ENCODE measurements around the gene CEP112.

CEP112 gene

DNA sequence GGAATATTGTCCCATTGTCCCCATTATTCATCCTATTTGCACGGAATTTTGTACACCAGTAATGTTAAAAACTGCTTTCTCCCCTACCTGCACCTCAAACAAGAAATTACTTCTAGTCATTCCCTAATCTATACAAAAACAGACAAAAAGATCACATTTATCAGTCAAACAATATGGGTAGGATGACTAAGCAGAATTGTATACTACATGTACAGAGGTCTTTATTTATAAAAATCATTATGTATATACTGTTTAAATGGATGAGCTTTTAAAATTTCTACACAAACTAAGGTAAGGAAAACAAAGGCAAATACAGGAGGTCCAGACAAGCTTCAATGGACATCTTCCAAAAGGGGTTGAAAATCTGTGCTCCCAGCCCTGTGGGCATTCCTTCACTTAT is 137.7 kb downstream of the CEP112 start:
- no peak for DNase-seq

DNA sequence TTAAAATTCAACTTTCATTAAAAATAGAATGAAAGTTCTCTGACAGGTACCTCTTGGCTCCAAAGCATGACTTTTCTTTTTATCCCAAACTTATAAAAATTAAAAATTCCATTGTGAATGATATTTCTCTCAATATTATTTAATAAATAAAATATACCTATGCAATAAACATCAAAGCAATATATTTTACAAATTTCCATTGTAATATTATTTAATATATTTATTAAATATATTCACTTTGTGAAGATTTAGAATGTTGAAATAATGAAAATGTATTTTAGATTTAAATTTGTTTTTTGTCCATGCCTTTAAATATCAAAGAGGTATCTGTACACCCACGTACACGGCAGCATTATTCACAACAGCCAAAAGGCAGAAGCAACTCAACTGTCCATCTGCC is 147.8 kb downstream of the CEP112 start:
- no peak for DNase-seq

DNA sequence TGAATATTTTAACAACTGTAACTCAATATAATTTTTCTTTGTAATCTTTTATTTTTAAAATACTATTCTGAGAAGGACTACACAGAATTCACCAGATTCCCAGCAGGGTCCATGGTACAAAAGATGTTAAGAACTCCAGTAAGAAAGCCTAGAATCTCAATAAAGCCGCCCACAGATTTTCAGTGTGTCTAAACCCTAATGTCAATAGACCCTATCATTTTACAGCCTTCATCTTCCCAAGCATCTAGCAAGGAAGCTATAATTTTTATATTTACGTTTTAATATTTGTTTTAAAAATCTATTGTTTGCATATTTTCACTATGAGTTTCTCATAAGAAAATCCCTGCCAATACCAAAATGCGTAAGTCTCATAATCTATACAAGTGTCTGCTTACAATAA is 148.5 kb downstream of the CEP112 start:
- no peak for DNase-seq

DNA sequence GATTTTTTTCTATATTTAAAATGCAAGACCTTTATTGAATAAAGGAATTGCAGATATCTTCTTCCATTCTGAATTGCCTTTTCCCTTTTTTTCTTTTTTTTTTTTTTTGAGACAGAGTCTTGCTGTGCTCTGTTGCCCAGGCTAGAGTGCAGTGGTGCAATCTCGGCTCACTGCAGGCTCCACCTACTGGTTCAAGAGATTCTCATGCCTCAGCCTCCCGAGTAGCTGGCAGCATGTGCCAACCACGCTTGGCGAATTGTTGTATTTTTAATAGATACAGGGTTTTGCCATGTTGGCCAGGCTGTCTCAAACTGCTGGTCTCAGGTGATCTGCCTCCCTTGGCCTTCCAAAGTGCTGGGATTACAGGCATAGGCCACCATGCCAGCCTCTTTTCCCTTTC is 151.5 kb downstream of the CEP112 start:
- no peak for DNase-seq

- DNase-seq, result no peak
Observed at GRCh38 chr17:66038125-66038524, 153.8 kb downstream of the CEP112 start.

DNA sequence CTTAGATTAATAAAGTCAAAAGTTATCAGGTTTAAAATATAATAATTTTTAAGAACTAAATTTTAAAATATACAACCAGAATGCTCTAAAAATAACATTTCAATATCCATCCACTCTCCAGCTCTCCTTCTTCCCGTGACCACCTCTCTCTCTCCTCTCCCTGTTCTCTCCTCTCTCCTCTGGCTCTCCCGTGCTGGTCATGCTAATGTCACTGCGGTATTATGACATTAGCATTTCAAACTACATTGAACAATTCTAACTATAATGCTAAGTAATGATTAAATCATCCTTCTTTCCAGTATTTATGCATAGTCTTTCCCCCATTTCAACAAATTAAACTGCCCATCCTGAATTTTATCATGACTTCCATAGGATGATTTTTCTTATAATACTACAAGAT is 154.7 kb downstream of the CEP112 start:
- DNase-seq, result no peak

- DNase-seq, result no peak
Observed at GRCh38 chr17:66032082-66032712, 159.7 kb downstream of the CEP112 start.

DNA sequence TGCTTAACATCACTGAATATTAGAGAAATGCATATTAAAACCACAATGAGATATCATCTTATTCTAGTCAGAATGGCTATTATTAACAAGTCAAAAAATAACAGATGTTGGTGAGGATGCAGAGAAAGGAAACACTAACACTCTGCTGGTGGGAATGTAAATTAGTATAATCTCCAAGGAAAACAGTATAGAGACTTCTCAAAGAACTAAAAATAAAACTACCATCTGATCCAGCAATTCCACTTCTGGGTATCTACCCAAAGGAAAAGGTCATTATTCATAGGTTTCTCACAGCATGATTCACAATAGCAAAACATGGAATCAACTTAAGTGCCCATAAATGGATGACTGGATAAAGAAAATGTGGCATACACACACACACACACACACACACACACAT is 166.4 kb downstream of the CEP112 start:
- DNase-seq, result no peak

GRCh38 chr17:66021757-66022156 is 170.2 kb downstream of the CEP112 start:
- DNase-seq, result no peak

- no peak for DNase-seq
Observed at GRCh38 chr17:66018786-66019185, 173.1 kb downstream of the CEP112 start.

DNA sequence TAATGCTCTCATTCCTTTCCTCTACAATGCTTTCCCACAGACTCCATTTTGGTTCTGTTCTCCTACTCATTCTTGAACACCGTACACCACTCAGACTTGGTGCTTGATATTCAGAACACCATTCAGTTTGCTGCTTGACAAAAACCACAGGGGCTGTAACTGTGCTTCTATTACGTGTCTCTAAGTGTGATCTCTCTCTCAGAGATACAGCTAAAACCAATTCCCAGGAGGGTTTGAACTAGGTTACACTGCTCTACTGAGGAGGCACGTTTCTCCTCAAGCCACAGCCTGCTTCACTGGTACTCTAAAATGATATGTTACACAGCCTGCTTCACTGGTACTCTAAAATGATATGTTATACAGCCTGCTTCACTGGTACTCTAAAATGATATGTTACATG is 175.7 kb downstream of the CEP112 start:
- DNase-seq, result no peak

DNA sequence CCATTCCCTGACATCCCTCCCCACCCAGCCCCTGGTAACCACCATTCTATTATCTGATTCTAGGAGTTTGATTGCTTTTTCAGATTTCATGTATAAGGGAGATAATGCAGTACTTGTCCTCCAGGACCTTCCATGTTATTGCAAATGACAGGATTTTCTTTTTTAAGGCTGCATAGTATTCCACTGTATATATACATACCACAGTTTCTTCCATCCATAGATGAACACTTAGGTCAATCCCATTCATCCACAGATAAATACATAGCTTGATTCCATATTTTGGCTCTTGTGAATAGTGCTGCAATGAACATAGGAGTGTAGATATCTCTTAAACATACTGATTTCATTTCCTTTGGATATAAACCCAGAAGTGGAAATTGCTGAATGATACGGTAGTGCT is 183.3 kb downstream of the CEP112 start:
- DNase-seq, result no peak

DNA sequence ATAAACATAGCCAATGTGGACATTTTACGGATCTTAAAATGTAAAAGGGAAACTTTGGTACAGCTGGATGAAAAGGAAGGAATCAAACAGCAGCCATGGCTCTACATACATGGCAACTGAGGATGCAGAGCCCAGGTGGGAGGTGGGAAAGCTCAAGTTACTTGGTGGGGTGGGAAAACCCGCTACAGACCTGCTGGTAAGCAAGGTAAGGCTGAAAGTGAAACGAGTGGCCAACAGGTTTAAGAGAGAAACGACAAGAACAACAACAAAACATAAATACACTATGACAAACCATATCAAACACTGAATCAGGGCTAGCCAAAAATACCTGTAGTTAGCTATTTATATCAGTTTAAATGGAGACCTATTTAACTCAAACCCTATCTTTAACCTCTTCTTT is 185.3 kb downstream of the CEP112 start:
- DNase-seq, result no peak

DNA sequence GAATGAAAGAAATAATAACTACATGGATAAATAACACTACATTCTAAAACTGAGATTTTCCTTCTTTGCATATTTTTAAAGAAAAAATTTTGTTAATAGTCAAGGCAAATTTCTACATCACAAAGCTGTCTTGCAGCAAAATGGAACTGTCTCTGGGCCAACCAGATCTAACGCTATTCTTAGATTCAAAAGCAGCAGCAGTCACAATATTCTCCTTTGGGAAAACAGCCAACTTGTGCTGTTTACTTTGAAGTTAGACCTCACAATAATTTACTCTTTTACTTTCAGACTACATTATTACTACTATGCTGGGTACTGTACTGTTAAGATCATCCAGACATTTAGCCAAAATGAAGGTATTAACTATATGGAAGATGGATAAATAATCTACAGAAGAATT is 189.1 kb downstream of the CEP112 start:
- DNase-seq, result no peak

GRCh38 chr17:66002063-66002585 is 189.8 kb downstream of the CEP112 start:
- DNase-seq, result no peak

DNA sequence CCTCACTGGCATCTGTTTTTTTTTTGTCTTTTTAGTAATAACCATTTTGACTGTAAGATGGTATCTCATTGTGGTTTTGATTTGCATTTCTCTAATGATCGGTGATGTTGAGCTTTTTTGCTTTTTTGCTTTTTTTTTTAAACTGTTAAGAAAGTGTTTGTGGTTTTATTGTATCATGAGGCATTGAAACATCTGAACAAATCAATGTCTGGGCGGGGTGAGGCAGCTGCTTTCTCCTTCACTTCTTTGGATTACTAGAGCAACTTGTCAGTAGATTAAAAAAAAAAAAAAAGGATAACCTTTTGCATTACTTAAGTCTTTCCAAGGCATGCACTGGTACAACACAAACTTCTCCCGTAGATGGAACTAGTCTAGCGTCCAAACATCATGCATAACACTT is 191.7 kb downstream of the CEP112 start:
- DNase-seq, result no peak

DNA sequence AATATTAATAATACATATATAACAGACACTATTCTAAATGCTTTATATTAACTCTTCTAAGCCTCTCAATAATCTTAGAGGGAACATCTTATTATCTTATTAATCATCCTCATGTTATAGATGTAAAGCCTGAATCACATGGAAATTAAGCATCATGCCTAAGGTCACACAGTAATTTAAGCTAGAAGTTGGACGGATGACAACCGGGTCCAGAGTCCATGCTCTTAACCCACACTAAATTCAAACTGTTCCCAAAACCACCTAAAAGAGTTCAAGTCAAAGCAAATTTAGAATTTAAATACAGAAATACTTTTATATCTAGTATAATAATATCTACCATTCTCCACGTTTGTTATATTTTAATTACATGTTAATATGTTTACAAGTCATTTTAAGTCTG is 193.3 kb downstream of the CEP112 start:
- DNase-seq, result no peak

GRCh38 chr17:65994679-65995078 is 197.3 kb downstream of the CEP112 start:
- no peak for DNase-seq

GRCh38 chr17:65994114-65994513 is 197.8 kb downstream of the CEP112 start:
- DNase-seq, result no peak

GRCh38 chr17:65990593-65990992 is 201.3 kb downstream of the CEP112 start:
- no peak for DNase-seq

DNA sequence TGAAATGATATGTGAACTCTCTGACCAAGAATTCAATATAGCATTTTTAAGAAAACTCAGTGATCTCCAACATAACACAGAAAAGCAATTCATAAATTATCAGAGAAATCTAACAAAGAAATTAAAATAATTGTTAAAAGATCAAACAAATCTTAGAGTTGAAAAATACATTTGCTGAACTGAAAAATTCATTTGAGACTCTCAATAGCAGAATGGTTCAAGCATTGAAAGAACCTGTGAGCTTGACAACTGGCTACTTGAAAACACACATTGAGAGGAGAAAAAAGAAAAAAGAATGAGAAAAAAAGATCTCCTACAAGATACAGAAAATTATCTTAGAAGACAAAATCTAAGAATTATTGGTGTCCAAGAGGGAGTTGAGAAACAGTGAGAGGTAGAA is 203.5 kb downstream of the CEP112 start:
- DNase-seq, result no peak

- no peak for DNase-seq
Observed at GRCh38 chr17:65987988-65988387, 203.9 kb downstream of the CEP112 start.

DNA sequence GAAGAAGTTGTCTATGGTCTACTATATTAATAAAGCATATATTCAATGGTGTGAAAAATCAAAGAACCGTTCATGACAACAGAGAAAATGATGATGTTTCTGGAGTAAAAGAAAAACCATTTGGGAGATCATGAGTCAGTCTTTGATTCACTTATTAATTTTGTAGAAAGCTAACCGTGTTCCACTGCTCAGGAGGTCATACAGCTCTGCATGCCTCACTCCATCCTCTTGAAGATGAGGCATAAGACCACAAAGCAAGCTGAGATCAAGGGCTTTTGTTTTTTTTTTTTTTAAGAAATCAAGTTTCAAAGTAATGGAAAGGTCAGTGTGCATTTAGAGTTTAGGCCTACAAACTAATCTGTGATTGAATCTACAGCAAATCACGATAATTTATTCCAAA is 206.4 kb downstream of the CEP112 start:
- no peak for DNase-seq

- DNase-seq, result no peak
Observed at GRCh38 chr17:65984299-65984698, 207.6 kb downstream of the CEP112 start.

- no peak for DNase-seq
Observed at GRCh38 chr17:65978871-65979270, 213.1 kb downstream of the CEP112 start.

- no peak for DNase-seq
Observed at GRCh38 chr17:65977041-65977440, 214.9 kb downstream of the CEP112 start.

Measured in NCI-H446 treated with DMSO at 0.1 percent for 48 hours (cell line).